ENCODE measurements around the gene BCORL1. TPM values are rescaled to one million over a fixed set of nuclear protein-coding genes. Genes with fewer than 3 reads are reported as not detected.

The BCORL1 gene
- total RNA-seq, 1 donor from 2014 or later = 9.3 TPM

- Mint-ChIP-seq H3K4me1 (ENCODE audit: low read depth) (peaks cover 11% of the 10 kb centered on the region), H3K4me3 (no peak overlapping the region), H3K27me3 (ENCODE audit: insufficient read depth) (peaks cover 10% of the 10 kb centered on the region), H3K27ac (no peak overlapping the region), H3K9me3 (no peaks in the 10 kb centered on the region), H3K36me3 (ENCODE audit: low read depth) (peaks cover 1% of the 10 kb centered on the region)
- intact Hi-C loops (cut with micrococcal nuclease) = loop anchor here (5.0 kb wide), 5 partner anchors 138 to 922 kb away; partner anchors contain the start of genes ENOX2, RBMX2, ZDHHC9 and ZNF280C
- no peak for DNase-seq (ENCODE audit: low spot score)
These were observed 2.4 kb upstream of the BCORL1 start for GRCh38 chrX:129980001-129980401.

- peak overlapping the region; percentile 81 for H3K4me3 Mint-ChIP-seq
- peaks cover 4% of the 10 kb centered on the region for H3K36me3 Mint-ChIP-seq (ENCODE audit: low read depth)
- intact Hi-C loops (cut with micrococcal nuclease) = loop anchor here (5.0 kb wide), 5 partner anchors 138 to 922 kb away; partner anchors contain the start of genes ENOX2, RBMX2, ZDHHC9 and ZNF280C
- H3K9me3 Mint-ChIP-seq = no peaks in the 10 kb centered on the region
- DNase-seq (ENCODE audit: low spot score) = no peak
- H3K4me1 Mint-ChIP-seq (ENCODE audit: low read depth) = peaks cover 16% of the 10 kb centered on the region
- H3K27me3 Mint-ChIP-seq (ENCODE audit: insufficient read depth) = peaks cover 13% of the 10 kb centered on the region
- H3K27ac Mint-ChIP-seq = no peak overlapping the region
These were observed 1.8 kb upstream of the BCORL1 start for GRCh38 chrX:129980540-129981199.

- no peak for DNase-seq (ENCODE audit: low spot score)
- intact Hi-C loops (cut with micrococcal nuclease) = loop anchor here (5.0 kb wide), 5 partner anchors 139 to 921 kb away; partner anchors contain the start of genes ENOX2, RBMX2, ZDHHC9 and ZNF280C
- peaks cover 13% of the 10 kb centered on the region for H3K27me3 Mint-ChIP-seq (ENCODE audit: insufficient read depth)
- peak overlapping the region; percentile 81 for H3K4me3 Mint-ChIP-seq
- H3K4me1 Mint-ChIP-seq (ENCODE audit: low read depth) = peaks cover 16% of the 10 kb centered on the region
- peaks cover 4% of the 10 kb centered on the region for H3K36me3 Mint-ChIP-seq (ENCODE audit: low read depth)
- H3K27ac Mint-ChIP-seq = no peak overlapping the region
- no peaks in the 10 kb centered on the region for H3K9me3 Mint-ChIP-seq
These were observed 1.3 kb upstream of the BCORL1 start for GRCh38 chrX:129981200-129981553.

- Mint-ChIP-seq H3K4me1 (ENCODE audit: low read depth) (peaks cover 16% of the 10 kb centered on the region), H3K9me3 (no peaks in the 10 kb centered on the region), H3K4me3 (peak overlapping the region; percentile 81), H3K27me3 (ENCODE audit: insufficient read depth) (peaks cover 14% of the 10 kb centered on the region), H3K27ac (no peak overlapping the region), H3K36me3 (ENCODE audit: low read depth) (peaks cover 4% of the 10 kb centered on the region)
- intact Hi-C loops (cut with micrococcal nuclease) = loop anchor here (1.0 to 5.0 kb wide), 11 partner anchors 21 to 920 kb away; partner anchors contain the start of genes AIFM1, ENOX2, RBMX2 and UTP14A
- no peak for DNase-seq (ENCODE audit: low spot score)
These were observed 609 bp upstream of the BCORL1 start for GRCh38 chrX:129981752-129982299.

GRCh38 chrX:129983575-129984110, 1.2 kb downstream of the BCORL1 start:
- H3K4me1 Mint-ChIP-seq (ENCODE audit: low read depth) = peaks cover 16% of the 10 kb centered on the region
- no peaks in the 10 kb centered on the region for H3K9me3 Mint-ChIP-seq
- no peak overlapping the region for H3K27ac Mint-ChIP-seq
- intact Hi-C loops (cut with micrococcal nuclease) = loop anchor here (5.0 kb wide), 5 partner anchors 141 to 919 kb away; partner anchors contain the start of genes ENOX2, RBMX2, ZDHHC9 and ZNF280C
- no peak overlapping the region for H3K4me3 Mint-ChIP-seq
- peaks cover 15% of the 10 kb centered on the region for H3K27me3 Mint-ChIP-seq (ENCODE audit: insufficient read depth)
- peak; percentile 1 for DNase-seq (ENCODE audit: low spot score)
- H3K36me3 Mint-ChIP-seq (ENCODE audit: low read depth) = peaks cover 4% of the 10 kb centered on the region

GRCh38 chrX:129984111-129984958, 1.9 kb downstream of the BCORL1 start:
- Mint-ChIP-seq H3K9me3 (no peaks in the 10 kb centered on the region), H3K4me3 (peak overlapping the region; percentile 79), H3K27me3 (ENCODE audit: insufficient read depth) (peaks cover 12% of the 10 kb centered on the region), H3K36me3 (ENCODE audit: low read depth) (peaks cover 4% of the 10 kb centered on the region), H3K4me1 (ENCODE audit: low read depth) (peaks cover 16% of the 10 kb centered on the region), H3K27ac (no peak overlapping the region)
- intact Hi-C loops (cut with micrococcal nuclease) = loop anchor here (5.0 kb wide), 5 partner anchors 142 to 918 kb away; partner anchors contain the start of genes ENOX2, RBMX2, ZDHHC9 and ZNF280C
- peak; percentile 19 for DNase-seq (ENCODE audit: low spot score)

GRCh38 chrX:129987871-129988270, 5.4 kb downstream of the BCORL1 start:
- no peak overlapping the region for H3K27ac Mint-ChIP-seq
- H3K4me3 Mint-ChIP-seq = no peak overlapping the region
- H3K36me3 Mint-ChIP-seq (ENCODE audit: low read depth) = peaks cover 4% of the 10 kb centered on the region
- DNase-seq (ENCODE audit: low spot score) = no peak
- no peaks in the 10 kb centered on the region for H3K9me3 Mint-ChIP-seq
- H3K4me1 Mint-ChIP-seq (ENCODE audit: low read depth) = peaks cover 11% of the 10 kb centered on the region
- H3K27me3 Mint-ChIP-seq (ENCODE audit: insufficient read depth) = peaks cover 7% of the 10 kb centered on the region
- intact Hi-C loops (cut with micrococcal nuclease) = no loop called here

- H3K27me3 Mint-ChIP-seq (ENCODE audit: insufficient read depth) = no peaks in the 10 kb centered on the region
- no peaks in the 10 kb centered on the region for H3K9me3 Mint-ChIP-seq
- H3K4me3 Mint-ChIP-seq = no peak overlapping the region
- no peak overlapping the region for H3K27ac Mint-ChIP-seq
- intact Hi-C loops (cut with micrococcal nuclease) = no loop called here
- H3K36me3 Mint-ChIP-seq (ENCODE audit: low read depth) = peaks cover 2% of the 10 kb centered on the region
- H3K4me1 Mint-ChIP-seq (ENCODE audit: low read depth) = no peaks in the 10 kb centered on the region
- DNase-seq (ENCODE audit: low spot score) = no peak
These were observed 9.7 kb downstream of the BCORL1 start for GRCh38 chrX:129992181-129992580.

GRCh38 chrX:129996120-129996519, 13.7 kb downstream of the BCORL1 start:
- no peak overlapping the region for H3K4me3 Mint-ChIP-seq
- peaks cover 2% of the 10 kb centered on the region for H3K36me3 Mint-ChIP-seq (ENCODE audit: low read depth)
- no peak overlapping the region for H3K27ac Mint-ChIP-seq
- no peaks in the 10 kb centered on the region for H3K27me3 Mint-ChIP-seq (ENCODE audit: insufficient read depth)
- H3K4me1 Mint-ChIP-seq (ENCODE audit: low read depth) = peaks cover under 1% of the 10 kb centered on the region
- H3K9me3 Mint-ChIP-seq = no peaks in the 10 kb centered on the region
- no peak for DNase-seq (ENCODE audit: low spot score)
- intact Hi-C loops (cut with micrococcal nuclease) = no loop called here

- Mint-ChIP-seq H3K9me3 (no peaks in the 10 kb centered on the region), H3K27me3 (ENCODE audit: insufficient read depth) (no peaks in the 10 kb centered on the region), H3K4me1 (ENCODE audit: low read depth) (peaks cover 9% of the 10 kb centered on the region), H3K27ac (no peak overlapping the region), H3K4me3 (no peak overlapping the region), H3K36me3 (ENCODE audit: low read depth) (peaks cover 2% of the 10 kb centered on the region)
- intact Hi-C loops (cut with micrococcal nuclease) = no loop called here
- no peak for DNase-seq (ENCODE audit: low spot score)
These were observed 14.7 kb downstream of the BCORL1 start for GRCh38 chrX:129997086-129997485.

GRCh38 chrX:129998021-129998420, 15.6 kb downstream of the BCORL1 start:
- Mint-ChIP-seq H3K4me1 (ENCODE audit: low read depth) (peaks cover 9% of the 10 kb centered on the region), H3K9me3 (no peaks in the 10 kb centered on the region), H3K36me3 (ENCODE audit: low read depth) (peaks cover 2% of the 10 kb centered on the region), H3K4me3 (no peak overlapping the region), H3K27me3 (ENCODE audit: insufficient read depth) (no peaks in the 10 kb centered on the region), H3K27ac (no peak overlapping the region)
- intact Hi-C loops (cut with micrococcal nuclease) = no loop called here
- DNase-seq (ENCODE audit: low spot score) = no peak

GRCh38 chrX:130001893-130002292, 19.5 kb downstream of the BCORL1 start:
- no peak overlapping the region for H3K27ac Mint-ChIP-seq
- intact Hi-C loops (cut with micrococcal nuclease) = no loop called here
- peaks cover 9% of the 10 kb centered on the region for H3K4me1 Mint-ChIP-seq (ENCODE audit: low read depth)
- no peaks in the 10 kb centered on the region for H3K36me3 Mint-ChIP-seq (ENCODE audit: low read depth)
- H3K27me3 Mint-ChIP-seq (ENCODE audit: insufficient read depth) = no peaks in the 10 kb centered on the region
- no peaks in the 10 kb centered on the region for H3K9me3 Mint-ChIP-seq
- DNase-seq (ENCODE audit: low spot score) = no peak
- H3K4me3 Mint-ChIP-seq = no peak overlapping the region

Data from activated T-helper 1 cell treated with anti-CD3 and anti-CD28 coated beads, Interleukin-12 subunit alpha, Interleukin-12 subunit beta, Interleukin-2, Interleukin-4 antibody, amounts not matched to agents 30 ng/mL and 10 ng/mL and 1 ng/mL, durations not matched to agents 14 hours and 24 hours and 36 hours (primary cell).